ENCODE data around the gene BACH1. TPM values are rescaled to one million over a fixed set of nuclear protein-coding genes. Genes with fewer than 3 reads are reported as not detected.

The BACH1 gene
- total RNA-seq, 1 donor: 189 TPM

- TF ChIP-seq, protein P1, sequence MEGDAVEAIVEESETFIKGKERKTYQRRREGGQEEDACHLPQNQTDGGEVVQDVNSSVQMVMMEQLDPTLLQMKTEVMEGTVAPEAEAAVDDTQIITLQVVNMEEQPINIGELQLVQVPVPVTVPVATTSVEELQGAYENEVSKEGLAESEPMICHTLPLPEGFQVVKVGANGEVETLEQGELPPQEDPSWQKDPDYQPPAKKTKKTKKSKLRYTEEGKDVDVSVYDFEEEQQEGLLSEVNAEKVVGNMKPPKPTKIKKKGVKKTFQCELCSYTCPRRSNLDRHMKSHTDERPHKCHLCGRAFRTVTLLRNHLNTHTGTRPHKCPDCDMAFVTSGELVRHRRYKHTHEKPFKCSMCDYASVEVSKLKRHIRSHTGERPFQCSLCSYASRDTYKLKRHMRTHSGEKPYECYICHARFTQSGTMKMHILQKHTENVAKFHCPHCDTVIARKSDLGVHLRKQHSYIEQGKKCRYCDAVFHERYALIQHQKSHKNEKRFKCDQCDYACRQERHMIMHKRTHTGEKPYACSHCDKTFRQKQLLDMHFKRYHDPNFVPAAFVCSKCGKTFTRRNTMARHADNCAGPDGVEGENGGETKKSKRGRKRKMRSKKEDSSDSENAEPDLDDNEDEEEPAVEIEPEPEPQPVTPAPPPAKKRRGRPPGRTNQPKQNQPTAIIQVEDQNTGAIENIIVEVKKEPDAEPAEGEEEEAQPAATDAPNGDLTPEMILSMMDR (IDR thresholded peaks at IDR 0.05; ENCODE audit: extremely low read depth, low read depth, low read length): no peak
- Histone ChIP-seq H3K27ac (ENCODE audit: low read depth, low read length) (peak overlapping the region; percentile 97), H3K36me3 (ENCODE audit: insufficient read depth, low read length) (peaks cover 15% of the 10 kb centered on the region), H3K4me3 (ENCODE audit: insufficient read depth, low read length) (peak overlapping the region; percentile 95), H3K4me1 (ENCODE audit: insufficient read depth, low read length) (peaks cover 60% of the 10 kb centered on the region), H3K9me3 (ENCODE audit: low read depth, low read length) (no peaks in the 10 kb centered on the region), H3K4me2 (ENCODE audit: insufficient read depth, low read length) (peak overlapping the region; percentile 93), H3K79me2 (ENCODE audit: insufficient read depth, low read length) (peaks cover 92% of the 10 kb centered on the region), H2AFZ (ENCODE audit: low read length) (no peak overlapping the region), H4K20me1 (ENCODE audit: insufficient read depth, low read length) (peaks cover 54% of the 10 kb centered on the region), H3K27me3 (ENCODE audit: insufficient read depth, low read length) (no peaks in the 10 kb centered on the region)
- no peak for DNase-seq (ENCODE audit: insufficient read length, low spot score, missing footprints)
Measured at GRCh38 chr21:29301691-29302090, 3.0 kb downstream of the BACH1 start.

- peak overlapping the region; percentile 95 for H3K4me3 ChIP-seq (ENCODE audit: insufficient read depth, low read length)
- H4K20me1 ChIP-seq (ENCODE audit: insufficient read depth, low read length): peaks cover 60% of the 10 kb centered on the region
- H3K27me3 ChIP-seq (ENCODE audit: insufficient read depth, low read length): no peaks in the 10 kb centered on the region
- H3K79me2 ChIP-seq (ENCODE audit: insufficient read depth, low read length): peaks cover 93% of the 10 kb centered on the region
- no peak overlapping the region for H2AFZ ChIP-seq (ENCODE audit: low read length)
- TF ChIP-seq, protein P1 (IDR thresholded peaks at IDR 0.05; ENCODE audit: extremely low read depth, low read depth, low read length): no peak
- H3K4me1 ChIP-seq (ENCODE audit: insufficient read depth, low read length): peaks cover 67% of the 10 kb centered on the region
- peak overlapping the region; percentile 97 for H3K27ac ChIP-seq (ENCODE audit: low read depth, low read length)
- H3K9me3 ChIP-seq (ENCODE audit: low read depth, low read length): no peaks in the 10 kb centered on the region
- DNase-seq (ENCODE audit: insufficient read length, low spot score, missing footprints): peak; percentile 65
- H3K36me3 ChIP-seq (ENCODE audit: insufficient read depth, low read length): peaks cover 19% of the 10 kb centered on the region
- H3K4me2 ChIP-seq (ENCODE audit: insufficient read depth, low read length): peak overlapping the region; percentile 93
Measured at GRCh38 chr21:29302359-29302875, 3.7 kb downstream of the BACH1 start.

GRCh38 chr21:29303288-29303687 is 4.6 kb downstream of the BACH1 start:
- no peaks in the 10 kb centered on the region for H3K9me3 ChIP-seq (ENCODE audit: low read depth, low read length)
- H2AFZ ChIP-seq (ENCODE audit: low read length): no peak overlapping the region
- peaks cover 19% of the 10 kb centered on the region for H3K36me3 ChIP-seq (ENCODE audit: insufficient read depth, low read length)
- TF ChIP-seq, protein P1 (IDR thresholded peaks at IDR 0.05; ENCODE audit: extremely low read depth, low read depth, low read length): no peak
- no peaks in the 10 kb centered on the region for H3K27me3 ChIP-seq (ENCODE audit: insufficient read depth, low read length)
- H3K4me2 ChIP-seq (ENCODE audit: insufficient read depth, low read length): peak overlapping the region; percentile 93
- peaks cover 69% of the 10 kb centered on the region for H4K20me1 ChIP-seq (ENCODE audit: insufficient read depth, low read length)
- peaks cover 68% of the 10 kb centered on the region for H3K4me1 ChIP-seq (ENCODE audit: insufficient read depth, low read length)
- H3K27ac ChIP-seq (ENCODE audit: low read depth, low read length): peak overlapping the region; percentile 97
- H3K79me2 ChIP-seq (ENCODE audit: insufficient read depth, low read length): peaks cover 93% of the 10 kb centered on the region
- H3K4me3 ChIP-seq (ENCODE audit: insufficient read depth, low read length): peak overlapping the region; percentile 95
- no peak for DNase-seq (ENCODE audit: insufficient read length, low spot score, missing footprints)

DNA sequence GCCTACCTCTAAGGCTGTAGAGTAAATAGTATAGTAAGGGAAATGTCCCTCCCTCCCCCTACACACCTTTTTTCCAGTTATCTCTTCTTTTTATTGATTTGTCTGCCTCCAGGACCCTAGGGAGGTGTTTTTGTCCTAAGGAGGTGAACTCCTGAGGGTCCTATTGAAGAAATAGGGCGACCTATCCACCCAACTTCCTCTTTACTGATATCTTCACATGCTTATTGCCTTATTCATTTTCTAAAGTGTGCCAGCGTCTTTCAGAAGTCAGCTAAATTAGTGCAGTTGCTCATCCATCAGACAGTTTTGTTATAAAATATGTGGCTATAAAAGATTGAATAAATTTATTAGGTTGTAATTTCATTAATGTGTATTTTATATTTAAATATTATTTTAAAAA is 5.9 kb downstream of the BACH1 start:
- H3K4me3 ChIP-seq (ENCODE audit: insufficient read depth, low read length): peak overlapping the region; percentile 45
- peaks cover 72% of the 10 kb centered on the region for H3K4me1 ChIP-seq (ENCODE audit: insufficient read depth, low read length)
- H3K36me3 ChIP-seq (ENCODE audit: insufficient read depth, low read length): peaks cover 19% of the 10 kb centered on the region
- no peaks in the 10 kb centered on the region for H3K27me3 ChIP-seq (ENCODE audit: insufficient read depth, low read length)
- no peaks in the 10 kb centered on the region for H3K9me3 ChIP-seq (ENCODE audit: low read depth, low read length)
- DNase-seq (ENCODE audit: insufficient read length, low spot score, missing footprints): no peak
- TF ChIP-seq, protein P1 (IDR thresholded peaks at IDR 0.05; ENCODE audit: extremely low read depth, low read depth, low read length): no peak
- peaks cover 74% of the 10 kb centered on the region for H4K20me1 ChIP-seq (ENCODE audit: insufficient read depth, low read length)
- H2AFZ ChIP-seq (ENCODE audit: low read length): no peak overlapping the region
- peak overlapping the region; percentile 93 for H3K4me2 ChIP-seq (ENCODE audit: insufficient read depth, low read length)
- peak overlapping the region; percentile 61 for H3K27ac ChIP-seq (ENCODE audit: low read depth, low read length)
- peaks cover 99% of the 10 kb centered on the region for H3K79me2 ChIP-seq (ENCODE audit: insufficient read depth, low read length)
